Erythroblast (primary cell): ENCODE results near the gene EIF4A3.

ENCODE experiments used
- DNase-seq, 2 experiments: peaks; one replicate each; lab custom pipeline; 2025; lab: John Stamatoyannopoulos, UW
- GATA1 ChIP-seq: IDR thresholded peaks from 2 replicates; pipeline ENCODE4 v1.6.1; 2011; ENCODE audit warnings: low read depth, mild to moderate bottlenecking, control low read depth, low read length, moderate library complexity
- POLR2A ChIP-seq: IDR thresholded peaks from 2 replicates; pipeline ENCODE4 v1.6.1; 2011; ENCODE audit warnings: mild to moderate bottlenecking, low read length

The EIF4A3 gene

GRCh38 chr17:80147035-80147822, at the start of gene EIF4A3:
Gene EIF4A3, minus strand, starts transcription at chr17:80147128. Its CDS starts 167 bp downstream, at chr17:80146961.
- peak; percentile 99 for DNase-seq
- no peak for TF ChIP-seq GATA1
- peak; percentile 97 for TF ChIP-seq POLR2A

- DNase-seq = no peak
- no peak for TF ChIP-seq POLR2A
- TF ChIP-seq GATA1 = no peak
These were observed 49.7 kb upstream of the EIF4A3 start for GRCh38 chr17:80196652-80197051.

- DNase-seq = peak; percentile 47 to 73
- no peak for TF ChIP-seq GATA1
- no peak for TF ChIP-seq POLR2A
These were observed 49.0 kb upstream of the EIF4A3 start for GRCh38 chr17:80195671-80196529.

GRCh38 chr17:80195141-80195540, 48.2 kb upstream of the EIF4A3 start:
- TF ChIP-seq GATA1 (no peak), POLR2A (no peak)
- DNase-seq = no peak

GRCh38 chr17:80191865-80192661, 45.1 kb upstream of the EIF4A3 start:
- no peak for DNase-seq
- TF ChIP-seq POLR2A = no peak
- no peak for TF ChIP-seq GATA1

- TF ChIP-seq GATA1 (no peak), POLR2A (no peak)
- no peak for DNase-seq
These were observed 44.3 kb upstream of the EIF4A3 start for GRCh38 chr17:80191192-80191591.

GRCh38 chr17:80190716-80191115, 43.8 kb upstream of the EIF4A3 start:
- TF ChIP-seq POLR2A = no peak
- no peak for TF ChIP-seq GATA1

GRCh38 chr17:80189611-80190010, 42.7 kb upstream of the EIF4A3 start:
- TF ChIP-seq GATA1 (no peak), POLR2A (no peak)
- DNase-seq = no peak

More at GRCh38 chr17:80190716-80191115, 43.8 kb upstream of the EIF4A3 start:
- DNase-seq = no peak

- TF ChIP-seq POLR2A (no peak), GATA1 (no peak)
- no peak for DNase-seq
These were observed 40.6 kb upstream of the EIF4A3 start for GRCh38 chr17:80187515-80187941.

- TF ChIP-seq POLR2A (no peak), GATA1 (no peak)
- DNase-seq = no peak
These were observed 40.2 kb upstream of the EIF4A3 start for GRCh38 chr17:80187090-80187489.

GRCh38 chr17:80185968-80186367, 39.0 kb upstream of the EIF4A3 start:
- no peak for TF ChIP-seq GATA1
- no peak for TF ChIP-seq POLR2A
- DNase-seq = no peak

- TF ChIP-seq GATA1 (no peak), POLR2A (no peak)
- DNase-seq = no peak
These were observed 37.4 kb upstream of the EIF4A3 start for GRCh38 chr17:80184423-80184714.
